ENCODE measurements around the gene NDRG2.

NDRG2 gene

GRCh38 chr14:21024585-21025370 is at the start of gene NDRG2:
NDRG2 (minus strand) TSS chr14:21025061; CDS start chr14:21023315, 1,746 bp downstream.
- FAIRE-seq = no peak
- peak; percentile 63 for DNase-seq (ENCODE audit: insufficient read length, low spot score)

GRCh38 chr14:21073921-21074320 is 49.1 kb upstream of the NDRG2 start:
- FAIRE-seq (no peak), DNase-seq (ENCODE audit: insufficient read length, low spot score) (no peak)

- FAIRE-seq (no peak), DNase-seq (ENCODE audit: insufficient read length, low spot score) (no peak)
Observed at GRCh38 chr14:21072781-21073339, 48.0 kb upstream of the NDRG2 start.

- no peak for DNase-seq (ENCODE audit: insufficient read length, low spot score)
- FAIRE-seq = no peak
Observed at GRCh38 chr14:21072031-21072473, 47.2 kb upstream of the NDRG2 start.

GRCh38 chr14:21071225-21072030 is 46.6 kb upstream of the NDRG2 start:
- peak; percentile 73 for DNase-seq (ENCODE audit: insufficient read length, low spot score)
- FAIRE-seq = peak; percentile 75

GRCh38 chr14:21070610-21071224 is 45.9 kb upstream of the NDRG2 start:
- FAIRE-seq = no peak
- no peak for DNase-seq (ENCODE audit: insufficient read length, low spot score)

- DNase-seq (ENCODE audit: insufficient read length, low spot score) (peak; percentile 21), FAIRE-seq (no peak)
Observed at GRCh38 chr14:21070083-21070609, 45.3 kb upstream of the NDRG2 start, which contains the start of gene ARHGEF40. ARHGEF40 (plus strand) TSS chr14:21070304; CDS start chr14:21070397, 93 bp downstream.

- FAIRE-seq = no peak
- DNase-seq (ENCODE audit: insufficient read length, low spot score) = no peak
Observed at GRCh38 chr14:21069388-21070082, 44.7 kb upstream of the NDRG2 start.

- no peak for FAIRE-seq
Observed at GRCh38 chr14:21068521-21069387, 43.9 kb upstream of the NDRG2 start.

GRCh38 chr14:21066882-21067502 is 42.1 kb upstream of the NDRG2 start:
- no peak for DNase-seq (ENCODE audit: insufficient read length, low spot score)
- no peak for FAIRE-seq

More at GRCh38 chr14:21068521-21069387, 43.9 kb upstream of the NDRG2 start:
- peak; percentile 36 for DNase-seq (ENCODE audit: insufficient read length, low spot score)

- no peak for FAIRE-seq
- DNase-seq (ENCODE audit: insufficient read length, low spot score) = peak; percentile 52
Observed at GRCh38 chr14:21063479-21063878, 38.6 kb upstream of the NDRG2 start.

- no peak for FAIRE-seq
- no peak for DNase-seq (ENCODE audit: insufficient read length, low spot score)
Observed at GRCh38 chr14:21061347-21061668, 36.4 kb upstream of the NDRG2 start.

GRCh38 chr14:21060614-21061346 is 35.9 kb upstream of the NDRG2 start:
- no peak for FAIRE-seq

GRCh38 chr14:21059842-21060613 is 35.2 kb upstream of the NDRG2 start:
- no peak for FAIRE-seq
- DNase-seq (ENCODE audit: insufficient read length, low spot score) = no peak

More at GRCh38 chr14:21060614-21061346, 35.9 kb upstream of the NDRG2 start:
- no peak for DNase-seq (ENCODE audit: insufficient read length, low spot score)

- DNase-seq (ENCODE audit: insufficient read length, low spot score) (no peak), FAIRE-seq (no peak)
Observed at GRCh38 chr14:21058903-21059302, 34.0 kb upstream of the NDRG2 start.

- no peak for DNase-seq (ENCODE audit: insufficient read length, low spot score)
- no peak for FAIRE-seq
Observed at GRCh38 chr14:21057803-21058675, 33.2 kb upstream of the NDRG2 start, which contains the start of gene RNASE8. RNASE8 (plus strand) TSS chr14:21057822; CDS start chr14:21057893, 71 bp downstream.

Measured in HTR-8/SVneo (cell line).